ENCODE measurements around the gene NCMAP.

GRCh38 chr1:24644100-24644384, 88.2 kb downstream of the NCMAP start:
- TF ChIP-seq, protein P1, sequence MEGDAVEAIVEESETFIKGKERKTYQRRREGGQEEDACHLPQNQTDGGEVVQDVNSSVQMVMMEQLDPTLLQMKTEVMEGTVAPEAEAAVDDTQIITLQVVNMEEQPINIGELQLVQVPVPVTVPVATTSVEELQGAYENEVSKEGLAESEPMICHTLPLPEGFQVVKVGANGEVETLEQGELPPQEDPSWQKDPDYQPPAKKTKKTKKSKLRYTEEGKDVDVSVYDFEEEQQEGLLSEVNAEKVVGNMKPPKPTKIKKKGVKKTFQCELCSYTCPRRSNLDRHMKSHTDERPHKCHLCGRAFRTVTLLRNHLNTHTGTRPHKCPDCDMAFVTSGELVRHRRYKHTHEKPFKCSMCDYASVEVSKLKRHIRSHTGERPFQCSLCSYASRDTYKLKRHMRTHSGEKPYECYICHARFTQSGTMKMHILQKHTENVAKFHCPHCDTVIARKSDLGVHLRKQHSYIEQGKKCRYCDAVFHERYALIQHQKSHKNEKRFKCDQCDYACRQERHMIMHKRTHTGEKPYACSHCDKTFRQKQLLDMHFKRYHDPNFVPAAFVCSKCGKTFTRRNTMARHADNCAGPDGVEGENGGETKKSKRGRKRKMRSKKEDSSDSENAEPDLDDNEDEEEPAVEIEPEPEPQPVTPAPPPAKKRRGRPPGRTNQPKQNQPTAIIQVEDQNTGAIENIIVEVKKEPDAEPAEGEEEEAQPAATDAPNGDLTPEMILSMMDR (IDR thresholded peaks at IDR 0.05): no peak
- TF ChIP-seq, protein P2, sequence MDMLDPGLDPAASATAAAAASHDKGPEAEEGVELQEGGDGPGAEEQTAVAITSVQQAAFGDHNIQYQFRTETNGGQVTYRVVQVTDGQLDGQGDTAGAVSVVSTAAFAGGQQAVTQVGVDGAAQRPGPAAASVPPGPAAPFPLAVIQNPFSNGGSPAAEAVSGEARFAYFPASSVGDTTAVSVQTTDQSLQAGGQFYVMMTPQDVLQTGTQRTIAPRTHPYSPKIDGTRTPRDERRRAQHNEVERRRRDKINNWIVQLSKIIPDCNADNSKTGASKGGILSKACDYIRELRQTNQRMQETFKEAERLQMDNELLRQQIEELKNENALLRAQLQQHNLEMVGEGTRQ (IDR thresholded peaks at IDR 0.05): no peak
- TF ChIP-seq CHD4 (IDR thresholded peaks at IDR 0.05; ENCODE audit: borderline replicate concordance) (no peak), EP300 (IDR thresholded peaks at IDR 0.05) (no peak), CEBPB (IDR thresholded peaks at IDR 0.05) (no peak), CHD2 (IDR thresholded peaks at IDR 0.05; ENCODE audit: low read length, partially characterized antibody) (no peak), JUNB (IDR thresholded peaks at IDR 0.05) (no peak), PHF8 (IDR thresholded peaks at IDR 0.05; ENCODE audit: borderline replicate concordance, low read depth) (no peak), EHMT2 (IDR thresholded peaks at IDR 0.05; ENCODE audit: low read depth) (no peak), FOXS1 (CRISPR knock-in tag; IDR thresholded peaks at IDR 0.05) (no peak), ZC3H11A (IDR thresholded peaks at IDR 0.05) (no peak), RFX5 (IDR thresholded peaks at IDR 0.05) (no peak)
- TF ChIP-seq, protein P3, sequence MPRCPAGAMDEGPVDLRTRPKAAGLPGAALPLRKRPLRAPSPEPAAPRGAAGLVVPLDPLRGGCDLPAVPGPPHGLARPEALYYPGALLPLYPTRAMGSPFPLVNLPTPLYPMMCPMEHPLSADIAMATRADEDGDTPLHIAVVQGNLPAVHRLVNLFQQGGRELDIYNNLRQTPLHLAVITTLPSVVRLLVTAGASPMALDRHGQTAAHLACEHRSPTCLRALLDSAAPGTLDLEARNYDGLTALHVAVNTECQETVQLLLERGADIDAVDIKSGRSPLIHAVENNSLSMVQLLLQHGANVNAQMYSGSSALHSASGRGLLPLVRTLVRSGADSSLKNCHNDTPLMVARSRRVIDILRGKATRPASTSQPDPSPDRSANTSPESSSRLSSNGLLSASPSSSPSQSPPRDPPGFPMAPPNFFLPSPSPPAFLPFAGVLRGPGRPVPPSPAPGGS (IDR thresholded peaks at IDR 0.05): no peak
- TF ChIP-seq, protein P4, sequence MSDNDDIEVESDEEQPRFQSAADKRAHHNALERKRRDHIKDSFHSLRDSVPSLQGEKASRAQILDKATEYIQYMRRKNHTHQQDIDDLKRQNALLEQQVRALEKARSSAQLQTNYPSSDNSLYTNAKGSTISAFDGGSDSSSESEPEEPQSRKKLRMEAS (IDR thresholded peaks at IDR 0.05): no peak

Measured in A549 (cell line).